Frontal cortex (tissue), 4 donors: Measurements from ENCODE around the gene EIF6. TPM values are rescaled to one million over a fixed set of nuclear protein-coding genes. Genes with fewer than 3 reads are reported as not detected.

Source experiments
- DNase-seq, 2 donors: peaks; one replicate each; pipeline ENCODE4 v3.0.0; 2012; ENCODE audit warnings: low spot score in 2 of 2
- FAIRE-seq: peaks from 2 replicates; lab custom pipeline; 2012; peaks lifted over from hg19 to GRCh38; lab: Jason Lieb, UNC
- total RNA-seq: library from RNA; depleted of rRNA; stranded (reverse); fragments of >200 nt; gene quantifications from one replicate; pipeline ENCODE4 v1.2.3, GENCODE V29; 2014
- donor health status: control.
- donor health status: control.
- donor health status: control.

EIF6 gene
- total RNA-seq, 1 donor from 2014 or later, result 71.7 TPM

GRCh38 chr20:35237486-35237885 lies 47.1 kb downstream of the EIF6 start:
- DNase-seq (no peak), FAIRE-seq (no peak)

- DNase-seq (no peak), FAIRE-seq (no peak)
Observed at GRCh38 chr20:35235881-35236280, 48.7 kb downstream of the EIF6 start.

GRCh38 chr20:35232575-35232974 lies 52.0 kb downstream of the EIF6 start:
- no peak for FAIRE-seq
- DNase-seq, result no peak

Other genes starting within 250 kb of the EIF6 start
- gene TRPC4AP, start 192.0 kb downstream of the EIF6 start, total RNA-seq, result 52.2 TPM
- 11.0 TPM for gene EDEM2, start 137.4 kb downstream of the EIF6 start, total RNA-seq
- 4.9 TPM for gene PROCR, start 112.7 kb downstream of the EIF6 start, total RNA-seq
- 102 TPM for gene MMP24, start 58.1 kb downstream of the EIF6 start, total RNA-seq
- 3.3 TPM for gene MMP24OS, start 6.7 kb downstream of the EIF6 start, total RNA-seq
- not detected for gene FAM83C, start 7.7 kb upstream of the EIF6 start, total RNA-seq
- 28.5 TPM for gene UQCC1, start 127.2 kb upstream of the EIF6 start, total RNA-seq
- 0.41 TPM for gene GDF5, start 153.5 kb upstream of the EIF6 start, total RNA-seq
- 21.6 TPM for gene CEP250, start 170.8 kb upstream of the EIF6 start, total RNA-seq
- gene C20orf173, start 244.9 kb upstream of the EIF6 start, total RNA-seq, result under 0.01 TPM